A549 (cell line): ENCODE data around the gene PLEKHM2. TPM values are rescaled to one million over a fixed set of nuclear protein-coding genes. Genes with fewer than 3 reads are reported as not detected.

Experiments
- ATAC-seq, 2 experiments: fragments of 200-7000 bp in 1 of 2; fragments of >200 bp in 1 of 2; cut with Nextera tagmentation in 1 of 2; cut with Tn5 transposase in 1 of 2; 3 replicates each; pipeline versions ENCODE4 v1.8.0 to v1.9.1; 2018 to 2020; ENCODE audit warnings: mild to moderate bottlenecking in 1 of 2, moderate library complexity in 1 of 2
- CTCF ChIA-PET: fragments of 300-600 bp; sonication (Branson Sonifier 250); formaldehyde crosslinking; extraction: SDS; loops from one replicate; lab custom pipeline; 2021; ENCODE audit warnings: antibody characterized with exemption, inconsistent platforms; lab: Yijun Ruan, JAX
- POLR2A ChIA-PET: fragments of 350-600 bp; formaldehyde crosslinking; extraction: SDS; loops from one replicate; lab custom pipeline; 2021; ENCODE audit warnings: antibody characterized with exemption, inconsistent platforms; lab: Yijun Ruan, JAX
- DNase-seq, 2 experiments: peaks; one replicate each; pipeline versions ENCODE4 v3.0.0 to v3.0.0-alpha.2; 2011 to 2016; ENCODE audit warnings: low read depth in 1 of 2, low spot score in 1 of 2
- FAIRE-seq: peaks from 2 replicates; lab custom pipeline; 2011; peaks lifted over from hg19 to GRCh38; lab: Jason Lieb, UNC
- H3K27ac ChIP-seq, 2 experiments: fragments of >200 bp; sonication (Bioruptor Twin); formaldehyde crosslinking; 3 replicates each; pipeline ENCODE4 v1.5.1; 2016 to 2017
- H3K4me1 ChIP-seq: fragments of >200 bp; sonication (Bioruptor Twin); formaldehyde crosslinking; 3 replicates; pipeline ENCODE4 v1.6.1; 2016
- H3K4me2 ChIP-seq: fragments of >200 bp; sonication (Bioruptor Twin); formaldehyde crosslinking; 3 replicates; pipeline ENCODE4 v1.6.1; 2016
- H3K4me3 ChIP-seq: fragments of >200 bp; sonication (Bioruptor Twin); formaldehyde crosslinking; 3 replicates; pipeline ENCODE4 v1.5.1; 2016
- H3K9me3 ChIP-seq: fragments of >200 bp; sonication (Bioruptor Twin); formaldehyde crosslinking; 3 replicates; pipeline ENCODE4 v1.6.1; 2016
- CEBPB ChIP-seq, 2 experiments: fragments of >200 bp in 1 of 2; sonication (Bioruptor Twin) in 1 of 2; formaldehyde crosslinking in 1 of 2; IDR thresholded peaks; 2 replicates each; pipeline ENCODE4 v1.6.1; 2012 to 2016
- EP300 ChIP-seq, 2 experiments: fragments of >200 bp; sonication (Bioruptor Twin); formaldehyde crosslinking; IDR thresholded peaks; 2 replicates in 1 of 2; 3 replicates in 1 of 2; pipeline ENCODE4 v1.6.1; 2016 to 2017
- ESRRA ChIP-seq: fragments of 150-350 bp; IDR thresholded peaks from 2 replicates; pipeline ENCODE4 v1.6.1; 2014; ENCODE audit warnings: mild to moderate bottlenecking, low read length, borderline replicate concordance
- HDAC2 ChIP-seq: fragments of 200-600 bp; sonication (generic); IDR thresholded peaks from 2 replicates; pipeline ENCODE4 v1.6.1; 2016
- HES2 ChIP-seq: fragments of >200 bp; sonication (Bioruptor Twin); formaldehyde crosslinking; IDR thresholded peaks from 2 replicates; pipeline ENCODE4 v1.6.1; 2016
- HEYL ChIP-seq: fragments of 250-450 bp; sonication (Bioruptor Pico); IDR thresholded peaks from 2 replicates; pipeline ENCODE4 v1.8.0; 2021; ENCODE audit warnings: mild to moderate bottlenecking, moderate library complexity
- HOXA7 ChIP-seq: fragments of 250-450 bp; sonication (Bioruptor Pico); IDR thresholded peaks from 2 replicates; pipeline ENCODE4 v1.5.0; 2020; ENCODE audit warnings: mild to moderate bottlenecking, moderate library complexity
- HOXB13 ChIP-seq: fragments of 250-450 bp; sonication (Bioruptor Pico); IDR thresholded peaks from 2 replicates; pipeline ENCODE4 v1.5.0; 2020; ENCODE audit warnings: low read depth, mild to moderate bottlenecking, moderate library complexity
- JUN ChIP-seq, 2 experiments: fragments of >200 bp; sonication (Bioruptor Twin); formaldehyde crosslinking; IDR thresholded peaks; 2 replicates in 1 of 2; 3 replicates in 1 of 2; pipeline ENCODE4 v1.6.1; 2016 to 2017
- MAZ ChIP-seq: fragments of 150-350 bp; IDR thresholded peaks from 2 replicates; pipeline ENCODE4 v1.6.1; 2014; ENCODE audit warnings: antibody characterized with exemption, low read depth, low read length, borderline replicate concordance
- MYC ChIP-seq: IDR thresholded peaks from 2 replicates; pipeline ENCODE4 v1.6.1; 2012; ENCODE audit warnings: mild to moderate bottlenecking, inconsistent platforms, low read length, improper control_type of control experiment, borderline replicate concordance
- NPAS2 ChIP-seq: fragments of 250-450 bp; sonication (Bioruptor Pico); IDR thresholded peaks from 2 replicates; pipeline ENCODE4 v1.8.0; 2022; ENCODE audit warnings: mild to moderate bottlenecking, moderate library complexity, borderline replicate concordance
- PBX3 ChIP-seq: IDR thresholded peaks from 2 replicates; pipeline ENCODE4 v1.6.1; 2012
- PHF8 ChIP-seq: fragments of 200-600 bp; sonication (generic); IDR thresholded peaks from 2 replicates; pipeline ENCODE4 v1.6.1; 2016; ENCODE audit warnings: low read depth, mild to moderate bottlenecking, antibody characterized with exemption, moderate library complexity, borderline replicate concordance
- POLR2AphosphoS2 ChIP-seq: conservative IDR thresholded peaks from 2 replicates; pipeline ENCODE4 v1.6.1; 2012; ENCODE audit warnings: low read length, improper control_type of control experiment, inconsistent platforms
- REST ChIP-seq: fragments of 200-600 bp; sonication (generic); IDR thresholded peaks from 2 replicates; pipeline ENCODE4 v1.6.1; 2016; ENCODE audit warnings: antibody characterized with exemption, mild to moderate bottlenecking, moderate library complexity
- SREBF2 ChIP-seq: fragments of 450-650 bp; IDR thresholded peaks from 2 replicates; pipeline ENCODE4 v1.6.1; 2014; ENCODE audit warnings: mild to moderate bottlenecking, moderate library complexity
- TFCP2L1 ChIP-seq: fragments of 250-450 bp; sonication (Bioruptor Pico); IDR thresholded peaks from 2 replicates; pipeline ENCODE4 v1.5.0; 2021; ENCODE audit warnings: mild to moderate bottlenecking
- TP53 ChIP-seq: fragments of 250-450 bp; sonication (Bioruptor Pico); IDR thresholded peaks from 2 replicates; pipeline ENCODE4 v1.5.0; 2021; ENCODE audit warnings: mild to moderate bottlenecking, moderate library complexity
- USF2 ChIP-seq: fragments of 450-650 bp; IDR thresholded peaks from 2 replicates; pipeline ENCODE4 v1.6.1; 2014; ENCODE audit warnings: antibody characterized with exemption
- ZC3H11A ChIP-seq: fragments of 450-650 bp; IDR thresholded peaks from 2 replicates; pipeline ENCODE4 v1.6.1; 2014; ENCODE audit warnings: antibody characterized with exemption, mild to moderate bottlenecking
- ZFP36 ChIP-seq: fragments of 450-650 bp; IDR thresholded peaks from 2 replicates; pipeline ENCODE4 v1.6.1; 2014; ENCODE audit warnings: borderline replicate concordance; ENCODE audit not compliant: partially characterized antibody
- ZNF302 ChIP-seq: fragments of 250-450 bp; sonication (Bioruptor Pico); IDR thresholded peaks from 2 replicates; pipeline ENCODE4 v1.9.0; 2021; ENCODE audit warnings: inconsistent platforms, mild to moderate bottlenecking, moderate library complexity
- WGBS: methylation state at CpG from one replicate; pipeline ENCODE4 v1.1.6; 2017; ENCODE audit errors: missing lambda C conversion rate; 5-methylcytosine and 5-hydroxymethylcytosine counted together
- polyA plus RNA-seq, 4 experiments: library from polyadenylated mRNA; depleted of rRNA in 3 of 4; stranded (reverse); fragments of >200 nt; fragmentation: RNase III in 1 of 4; extraction: RNeasy Plus Mini Kit Qiagen cat#74134 plus additional on column Dnase treatment in 1 of 4; gene quantifications; 2 replicates in 3 of 4; 3 replicates in 1 of 4; pipeline ENCODE4 v1.2.3, GENCODE V29; 2011 to 2017

Gene PLEKHM2
- polyA plus RNA-seq, 2 of the 4 experiments (the other 2 are of a cell fraction): 14.7 to 21.5 TPM

GRCh38 chr1:15703562-15703961 lies 19.4 kb downstream of the PLEKHM2 start:
- no peak for TF ChIP-seq HOXB13 (CRISPR knock-in tag)
- TF ChIP-seq PBX3: no peak
- no peak for TF ChIP-seq NPAS2 (CRISPR knock-in tag)
- TF ChIP-seq MYC: no peak
- TF ChIP-seq MAZ: no peak
- no peak for TF ChIP-seq CEBPB (IDR thresholded peaks at IDR 0.05)
- no peak for TF ChIP-seq HOXA7
- TF ChIP-seq POLR2AphosphoS2: no peak
- TF ChIP-seq USF2: no peak
- no peak for TF ChIP-seq PHF8
- TF ChIP-seq SREBF2: no peak
- FAIRE-seq (no peak), DNase-seq (no peak), ATAC-seq (peak in 1 of 2 experiments; percentile 56; a peak in 4 of 6 replicates)
- 0 out of 3 replicates have a peak, but pooled peaks cover 4% of the 10 kb centered on the region for H3K4me1 ChIP-seq
- no peak overlapping the region for H3K4me2 ChIP-seq
- POLR2A ChIA-PET: no interaction called here
- CTCF ChIA-PET: interaction anchor here (1.1 to 1.4 kb wide), 2 partner anchors 36 to 38 kb away, joined by 3 to 4 read pairs; no protein-coding TSS in a partner anchor
- WGBS: 85% methylated on average over 8 of the region's 9 CpGs
- no peak overlapping the region for H3K4me3 ChIP-seq
- H3K27ac ChIP-seq: no peak overlapping the region
- H3K9me3 ChIP-seq: no peaks in the 10 kb centered on the region

- WGBS: 94% methylated on average over 17 of the region's 17 CpGs
- POLR2A ChIA-PET: no interaction called here
- Histone ChIP-seq H3K4me1 (0 out of 3 replicates have a peak, but pooled peaks cover 4% of the 10 kb centered on the region), H3K27ac (no peak overlapping the region), H3K4me3 (no peak overlapping the region), H3K9me3 (no peaks in the 10 kb centered on the region), H3K4me2 (no peak overlapping the region)
- CTCF ChIA-PET: interaction anchor here (1.4 kb wide), 1 partner anchor 37 kb away, joined by 3 read pairs; no protein-coding TSS in a partner anchor
- TF ChIP-seq JUN (IDR thresholded peaks at IDR 0.05) (no peak), ZFP36 (no peak), EP300 (IDR thresholded peaks at IDR 0.05) (no peak), MYC (no peak), ZNF302 (CRISPR knock-in tag) (no peak), REST (no peak), HDAC2 (no peak), TFCP2L1 (CRISPR knock-in tag) (no peak), HEYL (CRISPR knock-in tag) (no peak), HES2 (no peak), ESRRA (no peak), ZC3H11A (no peak), TP53 (CRISPR knock-in tag) (no peak)
- FAIRE-seq (no peak), ATAC-seq (no peak), DNase-seq (no peak)
These were observed 20.5 kb downstream of the PLEKHM2 start for GRCh38 chr1:15704526-15705183.
